HG03565 (cell line): ENCODE results near the gene KPNA1.
A peak's percentile ranks its signal among the peaks of the same experiment; 100 is the strongest.

ENCODE experiments used
- ATAC-seq: cut with Tn5 transposase; IDR thresholded peaks from one replicate; pipeline ENCODE4 v1.9.1; 2021; ENCODE audit warnings: mild to moderate bottlenecking, moderate library complexity; ENCODE audit not compliant: unreplicated experiment

Gene KPNA1

GRCh38 chr3:122389197-122389596 is 125.5 kb downstream of the KPNA1 start:
- ATAC-seq: no peak

GRCh38 chr3:122387709-122388108 is 127.0 kb downstream of the KPNA1 start:
- no peak for ATAC-seq

- ATAC-seq: peak; percentile 90
Measured at GRCh38 chr3:122383771-122384697, 130.7 kb downstream of the KPNA1 start, which contains the start of gene FAM162A. Gene FAM162A, plus strand, starts transcription at chr3:122384182. Its CDS starts 84 bp downstream, at chr3:122384266.

- ATAC-seq: peak; percentile 31
Measured at GRCh38 chr3:122382888-122383666, 131.7 kb downstream of the KPNA1 start, which contains the start of gene MIX23. Gene MIX23, minus strand, starts transcription at chr3:122383231. Its CDS starts 7 bp downstream, at chr3:122383224.

GRCh38 chr3:122377975-122378374 is 136.8 kb downstream of the KPNA1 start:
- ATAC-seq: no peak

- no peak for ATAC-seq
Measured at GRCh38 chr3:122374034-122374433, 140.7 kb downstream of the KPNA1 start.
